ENCODE results near the gene RETREG3.
"Not testable (repeated sequence)": the region's sequence is repeated elsewhere in the genome, so short reads cannot be mapped to it uniquely, and the experiment has no call there.

RETREG3 gene

DNA sequence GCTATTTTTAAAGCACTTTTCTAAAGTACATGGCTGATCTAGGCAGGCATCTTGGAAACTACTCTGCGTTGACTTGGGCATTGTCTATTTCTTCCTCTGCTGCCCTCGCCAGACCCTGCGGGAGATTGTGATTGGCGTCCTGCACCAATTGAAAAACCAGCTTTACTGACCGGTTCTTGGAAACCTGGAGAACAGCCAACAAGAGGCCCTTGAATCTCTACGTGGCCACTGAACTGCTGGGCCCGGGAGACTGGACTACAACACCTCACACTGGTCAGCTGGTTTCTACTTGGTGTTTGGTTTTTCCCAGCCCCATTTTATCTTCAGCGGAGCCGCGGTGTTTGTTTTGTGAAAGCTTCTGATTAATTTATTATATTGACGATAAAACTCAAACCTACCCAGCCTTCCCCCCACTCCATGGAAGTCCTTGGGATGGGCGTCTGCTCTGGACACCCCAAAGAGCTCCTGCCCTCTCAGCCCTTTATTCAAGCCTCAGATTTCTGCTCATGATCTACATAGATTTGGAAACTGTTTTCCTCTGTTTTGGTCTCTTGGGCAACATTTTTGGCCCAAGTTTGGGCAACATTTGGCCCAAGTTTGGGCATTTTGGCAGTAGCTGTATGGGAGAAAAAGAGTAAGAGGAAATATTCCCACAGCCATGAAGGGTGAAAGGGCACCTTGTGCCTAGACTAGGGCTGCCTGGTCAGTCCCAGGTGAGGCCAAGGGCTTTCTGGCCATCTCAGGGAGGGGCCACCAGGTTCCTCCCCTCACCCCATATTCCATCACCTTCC is 37.5 kb downstream of the RETREG3 start:
- DNase-seq (ENCODE audit: low spot score) = no peak

DNA sequence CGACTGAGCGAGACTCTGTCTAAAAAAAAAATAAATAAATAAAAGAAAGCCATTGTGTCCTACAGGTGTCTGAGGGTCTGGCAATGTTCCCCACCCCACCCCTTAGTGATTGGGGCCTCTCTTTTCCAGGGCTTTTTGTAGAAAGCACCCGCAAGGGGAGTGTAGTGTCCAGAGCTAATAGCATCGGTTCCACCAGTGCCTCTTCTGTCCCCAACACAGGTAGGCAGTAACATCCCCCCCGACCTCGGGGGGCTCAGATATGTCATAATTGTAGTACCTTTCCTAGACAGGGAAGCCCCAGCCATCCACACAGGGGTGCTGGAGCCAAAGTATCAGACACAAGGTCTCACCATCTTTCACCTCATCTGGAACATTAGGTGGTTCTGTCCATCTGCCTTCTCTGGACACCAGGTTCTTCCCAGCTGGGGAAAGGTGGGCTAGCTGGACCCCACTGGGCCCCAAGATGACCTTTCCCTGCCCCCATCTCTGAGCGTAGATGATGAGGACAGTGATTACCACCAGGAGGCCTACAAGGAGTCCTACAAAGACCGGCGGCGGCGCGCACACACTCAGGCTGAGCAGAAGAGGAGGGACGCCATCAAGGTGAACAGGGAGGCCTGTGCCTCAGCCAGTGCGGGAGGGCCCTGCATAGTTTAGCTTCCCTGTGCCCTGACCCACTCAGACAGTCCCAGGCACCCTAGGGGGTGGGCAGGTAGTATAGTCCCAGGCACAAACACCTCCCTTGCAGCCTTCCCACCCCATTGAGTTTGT is 40.6 kb downstream of the RETREG3 start:
- no peak for DNase-seq (ENCODE audit: low spot score)

DNA sequence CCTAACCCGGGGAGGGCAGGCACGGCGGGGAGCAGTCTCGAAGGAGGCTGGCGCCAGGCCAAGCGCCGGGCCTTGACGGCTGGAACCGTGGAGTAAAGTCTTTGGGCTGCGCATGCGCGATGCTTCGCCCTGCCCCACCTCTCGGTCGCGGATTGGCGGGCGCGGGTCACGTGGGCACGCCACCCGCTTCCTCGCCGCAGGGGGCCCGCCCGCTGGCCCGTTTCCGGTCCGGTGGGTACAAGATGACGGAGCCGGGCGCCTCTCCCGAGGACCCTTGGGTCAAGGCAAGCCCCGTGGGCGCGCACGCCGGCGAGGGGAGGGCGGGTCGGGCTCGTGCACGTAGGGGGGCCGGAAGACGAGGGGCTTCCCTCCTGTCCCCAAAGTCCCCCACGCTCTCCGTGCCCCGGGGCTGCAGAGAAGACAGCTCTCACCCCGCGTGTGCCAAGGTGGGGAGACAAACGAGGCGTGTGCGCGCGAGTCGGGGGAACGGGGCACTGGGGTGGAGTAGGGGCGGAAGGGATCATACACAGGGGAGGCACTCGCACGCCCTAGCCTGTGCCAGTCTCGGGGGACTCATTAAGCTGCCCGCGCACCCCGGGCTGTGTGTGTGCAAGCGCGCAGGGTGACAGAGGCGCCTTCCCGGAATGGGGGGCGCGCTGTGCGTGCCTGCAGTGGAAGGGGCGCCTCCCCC is 42.1 kb downstream of the RETREG3 start, which contains the start of gene MLX:
MLX (plus strand) TSS at position 218 of the 691 bp plus-strand sequence; CDS start at position 243, 25 bp downstream.
- peak; percentile 100 for DNase-seq (ENCODE audit: low spot score)

DNA sequence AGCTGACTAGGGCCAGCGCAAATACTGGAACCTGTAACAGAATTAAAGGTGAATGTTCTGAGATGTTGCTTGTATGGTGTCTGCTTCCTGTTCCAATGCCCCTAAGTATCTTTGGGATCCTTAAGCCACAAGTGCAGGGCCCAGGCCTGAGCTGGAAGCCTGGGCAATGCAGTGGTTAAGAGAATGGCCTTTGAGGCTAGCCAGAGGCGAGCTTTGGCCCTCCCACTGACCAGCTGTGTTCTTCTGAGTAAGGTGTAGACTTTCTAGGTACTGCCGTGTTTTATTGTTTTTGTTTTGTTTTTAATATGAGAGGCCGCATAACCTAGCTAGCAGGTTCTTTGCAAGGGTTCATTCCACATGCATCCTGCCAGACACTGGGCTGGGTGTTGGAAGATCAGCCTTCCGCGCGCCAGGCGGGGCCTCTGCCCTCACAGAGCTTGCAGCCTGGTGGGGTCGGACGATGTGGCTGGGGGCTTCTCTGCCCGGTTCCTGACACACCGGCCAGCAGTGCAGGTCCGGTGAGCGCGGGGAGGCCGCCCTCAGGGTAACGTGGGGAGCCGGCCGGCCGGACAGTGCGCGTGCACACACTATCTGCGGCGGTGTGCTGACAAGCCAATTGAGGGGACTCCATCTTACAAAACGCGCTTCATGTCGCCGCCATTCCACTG is 42.8 kb downstream of the RETREG3 start:
- no peak for DNase-seq (ENCODE audit: low spot score)

DNA sequence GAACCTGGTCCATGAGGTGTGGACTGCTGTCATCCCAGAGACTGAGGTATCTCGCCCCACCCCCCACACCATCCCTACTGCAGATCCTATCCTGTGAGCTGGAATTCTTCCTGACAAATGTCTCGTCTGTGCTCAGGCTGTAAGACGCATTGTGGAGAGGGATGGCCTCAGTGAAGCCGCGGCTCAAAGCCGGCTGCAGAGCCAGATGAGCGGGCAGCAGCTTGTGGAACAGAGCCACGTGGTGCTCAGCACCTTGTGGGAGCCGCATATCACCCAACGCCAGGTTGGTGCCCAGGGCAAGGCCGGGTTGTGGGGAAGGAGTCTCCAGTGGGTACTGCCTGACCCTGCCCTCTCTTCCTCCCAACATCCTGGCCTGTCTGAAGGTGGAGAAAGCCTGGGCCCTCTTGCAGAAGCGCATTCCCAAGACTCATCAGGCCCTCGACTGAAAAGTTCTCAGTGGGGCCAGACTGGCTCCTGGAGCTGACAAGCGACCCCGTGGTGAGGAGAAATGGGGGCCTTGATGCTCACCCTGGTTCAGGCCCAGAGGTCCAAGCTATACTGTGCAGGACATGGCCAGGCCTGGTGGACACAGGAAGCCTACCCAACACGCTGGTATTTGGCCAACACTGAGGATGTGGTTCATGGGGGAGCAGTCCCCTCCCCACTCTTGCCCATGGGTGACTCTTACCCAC is 43.5 kb downstream of the RETREG3 start:
- DNase-seq (ENCODE audit: low spot score) = no peak

DNA sequence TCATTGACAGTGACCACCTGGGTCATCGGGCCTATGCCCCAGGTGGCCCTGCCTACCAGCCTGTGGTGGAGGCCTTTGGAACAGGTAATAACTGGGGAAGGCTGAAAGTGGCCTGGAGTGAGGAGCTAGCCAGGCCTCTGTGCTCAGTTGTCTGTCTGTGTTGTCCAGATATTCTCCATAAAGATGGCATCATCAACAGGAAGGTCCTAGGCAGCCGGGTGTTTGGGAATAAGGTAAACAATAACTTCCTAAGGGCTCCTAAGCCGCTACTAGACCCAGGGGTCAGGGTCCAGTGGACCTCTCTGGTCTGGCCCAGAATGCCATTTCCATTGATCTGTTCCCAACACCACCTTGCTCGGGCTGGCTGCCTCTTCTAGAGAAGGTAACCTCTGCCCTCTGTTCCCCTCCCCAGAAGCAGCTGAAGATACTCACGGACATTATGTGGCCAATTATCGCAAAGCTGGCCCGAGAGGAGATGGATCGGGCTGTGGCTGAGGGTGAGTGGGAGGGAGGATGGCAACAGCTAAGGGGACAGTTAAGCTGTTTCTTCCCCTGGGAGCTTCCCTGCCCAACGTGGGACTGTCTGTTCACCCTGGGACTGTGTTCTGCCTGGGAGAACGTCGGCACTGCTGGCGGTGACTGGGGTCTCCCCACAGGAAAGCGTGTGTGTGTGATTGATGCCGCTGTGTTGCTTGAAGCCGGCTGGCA is 44.2 kb downstream of the RETREG3 start:
- DNase-seq (ENCODE audit: low spot score) = no peak

DNA sequence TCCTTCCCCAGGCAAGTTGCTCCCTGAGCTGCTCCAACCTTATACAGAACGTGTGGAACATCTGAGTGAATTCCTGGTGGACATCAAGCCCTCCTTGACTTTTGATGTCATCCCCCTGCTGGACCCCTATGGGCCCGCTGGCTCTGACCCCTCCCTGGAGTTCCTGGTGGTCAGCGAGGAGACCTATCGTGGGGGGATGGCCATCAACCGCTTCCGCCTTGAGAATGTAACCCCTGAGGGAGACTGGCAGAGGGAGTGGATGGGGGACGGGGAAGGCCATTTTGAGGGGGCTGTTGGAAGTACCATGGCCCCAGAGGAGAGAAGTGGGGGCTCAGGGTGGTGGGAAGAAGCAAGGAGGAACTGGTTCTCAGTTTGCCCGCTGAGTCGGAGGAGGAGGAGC is 45.2 kb downstream of the RETREG3 start:
- DNase-seq (ENCODE audit: low spot score) = no peak

DNA sequence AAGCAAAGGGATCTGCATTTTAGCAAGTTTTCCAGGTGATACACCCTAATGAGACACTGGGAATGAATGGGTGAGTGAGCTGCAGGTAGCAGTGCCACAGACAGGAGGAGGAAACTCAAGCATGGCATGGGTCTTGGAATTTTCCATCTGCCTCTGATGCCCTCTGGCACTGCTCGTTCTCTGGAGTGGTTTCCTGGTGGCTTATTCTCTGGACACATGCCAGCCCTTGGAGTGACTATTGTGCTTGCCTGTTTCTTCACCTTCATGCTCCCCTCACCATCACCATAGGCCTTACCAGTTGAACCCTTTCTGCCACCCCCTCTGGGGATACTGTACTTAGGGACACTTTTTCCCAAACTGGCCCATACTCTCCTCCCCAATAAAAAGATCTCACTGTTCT is 45.6 kb downstream of the RETREG3 start:
- no peak for DNase-seq (ENCODE audit: low spot score)

DNA sequence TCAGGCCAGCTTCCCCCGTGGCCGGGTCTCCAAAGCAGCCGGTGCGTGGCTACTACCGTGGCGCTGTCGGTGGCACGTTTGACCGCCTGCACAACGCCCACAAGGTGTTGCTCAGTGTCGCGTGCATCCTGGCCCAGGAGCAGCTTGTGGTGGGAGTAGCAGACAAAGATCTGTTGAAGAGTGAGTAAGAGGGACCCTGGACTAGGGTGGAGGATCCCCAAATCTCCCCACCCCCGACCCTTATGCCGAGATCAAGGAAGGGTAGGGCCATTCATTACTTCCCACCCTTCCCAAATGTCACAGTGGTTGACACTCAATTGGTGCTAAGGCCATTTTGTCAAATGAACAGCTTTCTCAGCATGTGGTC is 46.0 kb downstream of the RETREG3 start:
- DNase-seq (ENCODE audit: low spot score) = no peak

DNA sequence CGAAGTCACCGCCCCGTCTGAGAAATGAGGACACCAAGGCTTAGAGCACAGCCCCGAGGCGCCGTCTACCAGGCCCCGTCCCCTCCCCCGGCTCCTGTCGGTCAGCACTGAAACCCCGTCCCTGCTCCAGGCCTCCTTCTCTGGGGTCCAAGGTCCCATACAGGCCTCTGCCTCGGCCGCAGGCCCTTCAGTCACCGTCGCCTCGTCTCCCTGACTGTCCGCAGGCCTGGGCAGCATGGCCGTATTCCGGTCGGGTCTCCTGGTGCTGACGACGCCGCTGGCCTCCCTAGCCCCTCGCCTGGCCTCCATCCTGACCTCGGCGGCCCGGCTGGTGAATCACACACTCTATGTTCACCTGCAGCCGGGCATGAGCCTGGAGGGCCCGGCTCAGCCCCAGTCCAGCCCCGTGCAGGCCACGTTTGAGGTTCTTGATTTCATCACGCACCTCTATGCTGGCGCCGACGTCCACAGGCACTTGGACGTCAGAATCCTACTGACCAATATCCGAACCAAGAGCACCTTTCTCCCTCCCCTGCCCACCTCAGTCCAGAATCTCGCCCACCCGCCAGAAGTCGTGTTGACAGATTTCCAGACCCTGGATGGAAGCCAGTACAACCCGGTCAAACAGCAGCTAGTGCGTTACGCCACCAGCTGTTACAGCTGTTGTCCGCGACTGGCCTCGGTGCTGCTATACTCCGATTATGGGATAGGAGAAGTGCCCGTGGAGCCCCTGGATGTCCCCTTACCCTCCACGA is 46.6 kb downstream of the RETREG3 start:
- DNase-seq (ENCODE audit: low spot score) = no peak

DNA sequence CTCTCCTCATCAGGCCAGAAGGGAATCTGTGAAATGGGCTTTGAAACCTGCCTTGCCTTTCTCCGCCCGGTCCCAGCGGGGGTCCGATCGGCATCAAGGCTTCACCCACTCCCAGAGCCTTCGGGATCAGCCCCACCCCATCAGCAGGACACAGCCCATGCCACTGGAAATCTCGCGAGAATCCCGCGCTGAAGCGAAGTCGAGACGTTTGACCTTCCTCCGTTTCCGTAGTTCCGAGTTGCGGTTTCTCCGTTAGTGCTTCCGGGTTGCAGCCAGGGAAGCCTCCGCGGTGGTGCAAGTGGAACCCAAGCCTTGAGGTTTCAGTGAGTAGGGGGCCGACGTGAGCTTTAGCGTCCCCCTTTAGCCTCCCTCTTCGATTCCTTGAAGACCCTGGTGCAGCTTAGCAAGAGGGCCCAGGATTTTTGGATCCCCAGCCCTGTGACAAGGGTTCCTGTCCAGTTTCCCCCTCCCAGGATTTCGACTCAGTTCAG is 47.2 kb downstream of the RETREG3 start, which contains the start of gene COASY:
COASY (plus strand) TSS at position 252 of the 491 bp plus-strand sequence. CDS start 475 bp downstream, outside the sequence.
- DNase-seq (ENCODE audit: low spot score) = peak; percentile 99

DNA sequence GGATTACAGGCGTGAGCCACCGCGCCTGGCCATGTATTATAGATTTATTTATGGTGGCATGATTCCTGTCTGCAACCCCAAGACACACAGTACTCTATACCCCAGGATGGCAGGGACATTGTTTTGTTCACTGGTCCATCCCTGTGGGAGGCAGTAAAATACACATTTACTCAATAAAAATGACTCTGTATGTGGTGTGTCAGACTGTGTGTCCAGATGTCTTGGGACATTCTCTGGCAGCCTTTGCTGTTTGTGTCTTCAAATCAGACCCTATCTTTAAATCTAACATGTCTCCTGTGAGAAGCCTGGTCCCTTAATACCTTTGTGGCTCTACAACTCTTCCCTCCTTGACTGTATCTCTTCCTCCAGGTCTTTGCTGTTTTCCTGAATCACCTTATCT is 48.9 kb downstream of the RETREG3 start:
- DNase-seq (ENCODE audit: low spot score) = no peak

DNA sequence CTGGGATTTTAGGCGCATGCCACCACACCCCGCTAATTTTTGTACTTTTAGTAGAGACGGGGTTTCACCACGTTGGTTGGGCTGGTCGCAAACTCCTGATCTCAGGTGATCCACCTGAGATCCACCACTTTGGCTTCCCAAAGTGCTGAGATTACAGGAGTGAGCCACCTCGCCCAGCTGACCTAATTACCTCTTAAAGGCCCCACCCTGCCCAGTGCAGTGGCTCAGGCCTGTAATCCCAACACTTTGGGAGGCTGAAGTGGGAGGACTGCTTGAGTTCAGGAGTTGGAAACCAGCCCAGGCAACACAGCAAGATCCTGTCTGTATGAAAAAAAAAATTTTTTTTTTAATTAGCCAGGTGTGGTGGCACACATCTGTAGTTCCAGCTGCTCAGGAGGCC is 50.1 kb downstream of the RETREG3 start:
- no peak for DNase-seq (ENCODE audit: low spot score)

DNA sequence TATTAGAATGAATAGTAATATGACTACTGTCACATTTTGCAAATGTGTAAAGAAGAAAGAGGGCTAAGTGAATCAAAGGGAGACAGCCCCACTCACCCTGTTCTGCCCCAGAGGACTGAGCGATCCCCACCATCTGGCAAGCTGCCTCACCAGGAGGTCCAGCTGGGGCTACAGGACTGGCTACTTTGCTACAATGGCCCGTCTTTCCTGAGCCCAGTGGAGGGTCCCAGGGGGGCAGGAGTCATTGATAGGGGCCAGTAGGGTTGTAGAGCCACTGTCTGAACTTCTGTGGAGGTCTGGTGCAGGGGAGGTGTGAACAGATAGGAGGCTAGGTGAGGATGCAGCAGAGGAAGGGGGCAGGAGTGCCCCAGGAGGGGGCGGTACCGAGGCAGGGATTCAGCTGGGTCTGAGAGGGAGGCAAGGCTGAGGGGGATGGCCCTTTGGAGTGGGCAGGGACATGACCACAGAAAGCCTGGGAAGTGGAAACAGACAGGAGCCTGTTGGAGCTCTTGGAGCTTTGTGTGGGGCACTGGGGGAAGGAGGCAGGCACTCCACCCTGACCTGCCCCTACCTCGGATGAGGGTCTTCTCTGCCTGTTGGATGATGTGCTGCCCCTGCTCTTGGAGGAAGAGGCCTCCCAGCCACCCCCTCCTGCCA is 53.1 kb downstream of the RETREG3 start:
- not testable (repeated sequence) for DNase-seq (ENCODE audit: low spot score)

DNA sequence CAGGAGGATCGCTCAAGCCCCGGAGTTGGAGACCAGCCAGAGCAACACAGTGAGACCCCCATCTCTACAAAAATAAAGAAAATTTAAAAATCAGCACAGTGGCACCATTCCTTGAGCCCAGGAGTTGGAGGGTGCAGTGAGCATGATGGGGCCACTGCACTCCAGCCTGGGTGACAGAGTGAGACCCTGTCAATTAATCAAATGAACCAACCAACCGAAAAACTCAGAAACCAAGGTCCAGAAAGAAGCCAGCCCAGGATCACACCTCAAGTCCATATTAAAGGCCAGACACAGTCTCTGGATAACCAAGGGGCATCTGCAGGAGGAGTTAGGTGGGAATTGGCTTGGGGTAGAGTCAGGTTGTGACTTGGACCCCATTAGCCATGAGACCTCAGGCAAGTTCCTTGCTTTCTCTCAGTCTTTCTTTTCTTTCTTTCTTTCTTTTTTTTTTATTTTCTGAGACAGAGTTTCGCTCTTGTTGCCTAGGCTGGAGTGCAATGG is 54.0 kb downstream of the RETREG3 start:
- DNase-seq (ENCODE audit: low spot score) = no peak

DNA sequence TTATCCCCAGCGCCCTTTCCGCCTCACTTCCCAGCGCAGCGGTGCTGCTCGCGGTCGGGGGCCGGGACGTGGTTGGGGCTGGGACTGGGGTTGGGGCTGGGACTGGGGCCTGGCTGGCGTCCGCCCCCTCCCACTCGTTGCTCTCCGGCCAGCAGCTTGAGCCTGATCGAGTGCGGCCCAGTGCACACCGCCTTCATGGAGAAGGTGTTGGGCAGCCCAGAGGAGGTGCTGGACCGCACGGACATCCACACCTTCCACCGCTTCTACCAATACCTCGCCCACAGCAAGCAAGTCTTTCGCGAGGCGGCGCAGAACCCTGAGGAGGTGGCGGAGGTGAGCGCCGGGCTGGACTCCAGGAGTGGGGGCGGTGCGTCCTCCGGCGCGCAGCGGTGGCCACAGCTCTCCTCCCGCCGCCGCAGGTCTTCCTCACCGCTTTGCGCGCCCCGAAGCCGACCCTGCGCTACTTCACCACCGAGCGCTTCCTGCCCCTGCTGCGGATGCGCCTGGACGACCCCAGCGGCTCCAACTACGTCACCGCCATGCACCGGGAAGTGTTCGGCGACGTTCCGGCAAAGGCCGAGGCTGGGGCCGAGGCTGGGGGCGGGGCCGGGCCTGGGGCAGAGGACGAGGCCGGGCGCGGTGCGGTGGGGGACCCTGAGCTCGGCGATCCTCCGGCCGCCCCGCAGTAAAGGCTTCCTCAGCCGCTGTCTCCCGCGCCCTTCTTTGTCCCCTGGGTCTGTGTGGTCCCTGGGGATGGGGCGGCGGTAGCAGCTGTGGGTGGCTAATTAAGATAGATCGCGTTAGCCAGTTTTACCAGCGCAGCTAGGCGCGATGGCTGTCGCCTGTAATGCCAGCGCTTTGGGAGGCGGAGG is 54.7 kb downstream of the RETREG3 start:
- peak; percentile 95 for DNase-seq (ENCODE audit: low spot score)

DNA sequence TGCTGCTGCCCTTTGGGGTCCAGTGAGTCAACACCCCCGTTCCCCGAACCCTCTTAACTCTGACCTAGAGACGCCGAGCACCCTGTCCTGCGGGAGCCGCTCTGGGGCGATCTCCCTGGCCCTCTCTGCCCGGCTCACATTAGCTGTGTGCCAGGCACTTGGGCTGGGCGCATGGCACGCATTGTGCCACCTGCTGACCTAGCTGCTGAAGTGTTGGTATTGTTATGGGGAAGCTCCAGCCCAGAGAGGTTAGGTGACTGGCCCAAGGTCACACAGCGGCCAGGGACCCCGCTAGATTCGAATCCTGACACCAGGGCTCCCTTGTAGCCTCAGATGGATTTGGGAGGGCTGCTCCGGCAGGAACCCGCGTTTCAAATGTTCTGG is 55.3 kb downstream of the RETREG3 start:
- DNase-seq (ENCODE audit: low spot score) = peak; percentile 50

DNA sequence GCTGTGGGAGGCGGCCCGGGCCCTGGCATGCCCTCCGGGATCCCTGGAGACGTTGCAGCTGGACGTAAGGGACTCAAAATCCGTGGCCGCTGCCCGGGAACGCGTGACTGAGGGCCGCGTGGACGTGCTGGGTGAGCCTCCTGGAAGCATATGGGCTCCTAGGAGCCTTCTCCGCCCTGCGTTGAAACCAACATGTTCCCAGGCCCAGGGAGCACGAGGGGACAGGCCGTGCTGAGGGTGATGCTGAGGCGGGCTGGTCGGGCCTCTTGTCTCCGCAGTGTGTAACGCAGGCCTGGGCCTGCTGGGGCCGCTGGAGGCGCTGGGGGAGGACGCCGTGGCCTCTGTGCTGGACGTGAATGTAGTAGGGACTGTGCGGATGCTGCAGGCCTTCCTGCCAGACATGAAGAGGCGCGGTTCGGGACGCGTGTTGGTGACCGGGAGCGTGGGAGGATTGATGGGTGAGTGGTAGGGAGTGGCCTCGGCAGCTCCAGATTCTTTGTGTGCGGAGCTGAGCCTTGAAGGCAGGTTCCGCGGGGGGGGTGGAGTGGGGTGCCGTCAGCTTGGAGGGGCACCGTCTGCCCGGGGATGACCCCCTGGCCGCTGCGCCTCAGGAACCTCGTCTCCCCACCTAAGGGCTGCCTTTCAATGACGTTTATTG is 55.9 kb downstream of the RETREG3 start:
- no peak for DNase-seq (ENCODE audit: low spot score)
